HEK293 (cell line): ENCODE results near the gene PRUNE1.

Experiments used
- GLI4 ChIP-seq: fragments of 450-650 bp; formaldehyde crosslinking; IDR thresholded peaks from 2 replicates; pipeline ENCODE4 v1.5.1; 2016; ENCODE audit warnings: missing biosample characterization, missing genetic modification characterization
- OSR2 ChIP-seq: fragments of 450-650 bp; formaldehyde crosslinking; IDR thresholded peaks from 2 replicates; pipeline ENCODE4 v1.5.1; 2016; ENCODE audit warnings: missing biosample characterization, missing genetic modification characterization
- PRDM4 ChIP-seq: fragments of 450-650 bp; formaldehyde crosslinking; IDR thresholded peaks from 2 replicates; pipeline ENCODE4 v1.5.1; 2017; ENCODE audit warnings: missing biosample characterization, missing genetic modification characterization
- YY2 ChIP-seq: fragments of 450-650 bp; formaldehyde crosslinking; IDR thresholded peaks from 2 replicates; pipeline ENCODE4 v1.5.1; 2016; ENCODE audit warnings: missing biosample characterization, missing genetic modification characterization
- ZBTB20 ChIP-seq: fragments of 450-650 bp; formaldehyde crosslinking; IDR thresholded peaks from 2 replicates; pipeline ENCODE4 v1.5.1; 2016; ENCODE audit warnings: missing biosample characterization, missing genetic modification characterization
- ZBTB49 ChIP-seq: fragments of 450-650 bp; formaldehyde crosslinking; IDR thresholded peaks from 2 replicates; pipeline ENCODE4 v1.5.1; 2016; ENCODE audit warnings: missing biosample characterization, missing genetic modification characterization, low read depth
- ZEB2 ChIP-seq: fragments of 450-650 bp; formaldehyde crosslinking; IDR thresholded peaks from 2 replicates; pipeline ENCODE4 v1.5.1; 2016; ENCODE audit warnings: missing biosample characterization, missing genetic modification characterization
- ZFP37 ChIP-seq: fragments of 450-650 bp; formaldehyde crosslinking; IDR thresholded peaks from 2 replicates; pipeline ENCODE4 v1.5.1; 2016; ENCODE audit warnings: missing biosample characterization, missing genetic modification characterization
- ZNF114 ChIP-seq: fragments of 450-650 bp; formaldehyde crosslinking; IDR thresholded peaks from 2 replicates; pipeline ENCODE4 v1.5.0; 2017; ENCODE audit warnings: missing biosample characterization, missing genetic modification characterization
- ZNF175 ChIP-seq: fragments of 450-650 bp; formaldehyde crosslinking; IDR thresholded peaks from 2 replicates; pipeline ENCODE4 v1.5.1; 2016; ENCODE audit warnings: missing biosample characterization, missing genetic modification characterization
- ZNF18 ChIP-seq: fragments of 450-650 bp; formaldehyde crosslinking; IDR thresholded peaks from 2 replicates; pipeline ENCODE4 v1.5.1; 2016; ENCODE audit warnings: missing biosample characterization, missing genetic modification characterization
- ZNF214 ChIP-seq: fragments of 450-650 bp; formaldehyde crosslinking; IDR thresholded peaks from 2 replicates; pipeline ENCODE4 v1.5.1; 2017; ENCODE audit warnings: missing biosample characterization, mild to moderate bottlenecking, missing genetic modification characterization, borderline replicate concordance
- ZNF223 ChIP-seq: fragments of 450-650 bp; formaldehyde crosslinking; IDR thresholded peaks from 2 replicates; pipeline ENCODE4 v1.5.1; 2016; ENCODE audit warnings: missing biosample characterization, missing genetic modification characterization
- ZNF302 ChIP-seq: fragments of 450-650 bp; formaldehyde crosslinking; IDR thresholded peaks from 2 replicates; pipeline ENCODE4 v1.5.1; 2016; ENCODE audit warnings: missing biosample characterization, missing genetic modification characterization, low read depth
- ZNF324 ChIP-seq: fragments of 450-650 bp; formaldehyde crosslinking; IDR thresholded peaks from 2 replicates; pipeline ENCODE4 v1.5.1; 2016; ENCODE audit warnings: missing biosample characterization, missing genetic modification characterization
- ZNF335 ChIP-seq: fragments of 450-650 bp; formaldehyde crosslinking; conservative IDR thresholded peaks from 2 replicates; pipeline ENCODE4 v1.5.1; 2016; ENCODE audit warnings: missing biosample characterization, missing genetic modification characterization
- ZNF449 ChIP-seq: fragments of 450-650 bp; formaldehyde crosslinking; IDR thresholded peaks from 2 replicates; pipeline ENCODE4 v1.5.1; 2017; ENCODE audit warnings: missing biosample characterization, mild to moderate bottlenecking, missing genetic modification characterization, moderate library complexity
- ZNF529 ChIP-seq: fragments of 450-650 bp; formaldehyde crosslinking; IDR thresholded peaks from 2 replicates; pipeline ENCODE4 v1.5.1; 2017; ENCODE audit warnings: missing genetic modification characterization, missing biosample characterization; ENCODE audit not compliant: insufficient replicate concordance
- ZNF544 ChIP-seq: fragments of 450-650 bp; formaldehyde crosslinking; IDR thresholded peaks from 2 replicates; pipeline ENCODE4 v1.5.0; 2017; ENCODE audit warnings: missing biosample characterization, missing genetic modification characterization
- ZNF560 ChIP-seq: fragments of 450-650 bp; formaldehyde crosslinking; IDR thresholded peaks from 2 replicates; pipeline ENCODE4 v1.5.1; 2017; ENCODE audit warnings: missing biosample characterization, missing genetic modification characterization, borderline replicate concordance
- ZNF561 ChIP-seq: fragments of 450-650 bp; IDR thresholded peaks from 2 replicates; pipeline ENCODE4 v1.5.1; 2018; ENCODE audit warnings: missing biosample characterization, missing genetic modification characterization, borderline replicate concordance
- ZNF623 ChIP-seq: fragments of 450-650 bp; formaldehyde crosslinking; IDR thresholded peaks from 2 replicates; pipeline ENCODE4 v1.5.1; 2016; ENCODE audit warnings: missing biosample characterization, missing genetic modification characterization
- ZNF629 ChIP-seq: fragments of 450-650 bp; formaldehyde crosslinking; IDR thresholded peaks from 2 replicates; pipeline ENCODE4 v1.5.1; 2017; ENCODE audit warnings: missing biosample characterization, missing genetic modification characterization
- ZNF701 ChIP-seq: fragments of 450-650 bp; formaldehyde crosslinking; IDR thresholded peaks from 2 replicates; pipeline ENCODE4 v1.5.1; 2016; ENCODE audit warnings: missing biosample characterization, missing genetic modification characterization
- ZNF747 ChIP-seq: fragments of 450-650 bp; formaldehyde crosslinking; IDR thresholded peaks from 2 replicates; pipeline ENCODE4 v1.5.1; 2016; ENCODE audit warnings: missing biosample characterization, missing genetic modification characterization
- ZNF837 ChIP-seq: fragments of 450-650 bp; formaldehyde crosslinking; IDR thresholded peaks from 2 replicates; pipeline ENCODE4 v1.5.1; 2016; ENCODE audit warnings: missing biosample characterization, missing genetic modification characterization
- ZNF843 ChIP-seq: fragments of 450-650 bp; formaldehyde crosslinking; IDR thresholded peaks from 2 replicates; pipeline ENCODE4 v1.5.1; 2016; ENCODE audit warnings: missing biosample characterization, missing genetic modification characterization
- ZXDB ChIP-seq: fragments of 450-650 bp; formaldehyde crosslinking; IDR thresholded peaks from 2 replicates; pipeline ENCODE4 v1.5.1; 2016; ENCODE audit warnings: missing biosample characterization, missing genetic modification characterization
- TF ChIP-seq, protein P1 (sequence below): fragments of 450-650 bp; formaldehyde crosslinking; IDR thresholded peaks from 2 replicates; pipeline ENCODE4 v1.5.1; 2016; ENCODE audit warnings: missing biosample characterization, missing genetic modification characterization
- TF ChIP-seq, protein P2 (sequence below): fragments of 450-650 bp; formaldehyde crosslinking; IDR thresholded peaks from 2 replicates; pipeline ENCODE4 v1.5.1; 2016; ENCODE audit warnings: missing biosample characterization, missing genetic modification characterization

Gene PRUNE1

DNA sequence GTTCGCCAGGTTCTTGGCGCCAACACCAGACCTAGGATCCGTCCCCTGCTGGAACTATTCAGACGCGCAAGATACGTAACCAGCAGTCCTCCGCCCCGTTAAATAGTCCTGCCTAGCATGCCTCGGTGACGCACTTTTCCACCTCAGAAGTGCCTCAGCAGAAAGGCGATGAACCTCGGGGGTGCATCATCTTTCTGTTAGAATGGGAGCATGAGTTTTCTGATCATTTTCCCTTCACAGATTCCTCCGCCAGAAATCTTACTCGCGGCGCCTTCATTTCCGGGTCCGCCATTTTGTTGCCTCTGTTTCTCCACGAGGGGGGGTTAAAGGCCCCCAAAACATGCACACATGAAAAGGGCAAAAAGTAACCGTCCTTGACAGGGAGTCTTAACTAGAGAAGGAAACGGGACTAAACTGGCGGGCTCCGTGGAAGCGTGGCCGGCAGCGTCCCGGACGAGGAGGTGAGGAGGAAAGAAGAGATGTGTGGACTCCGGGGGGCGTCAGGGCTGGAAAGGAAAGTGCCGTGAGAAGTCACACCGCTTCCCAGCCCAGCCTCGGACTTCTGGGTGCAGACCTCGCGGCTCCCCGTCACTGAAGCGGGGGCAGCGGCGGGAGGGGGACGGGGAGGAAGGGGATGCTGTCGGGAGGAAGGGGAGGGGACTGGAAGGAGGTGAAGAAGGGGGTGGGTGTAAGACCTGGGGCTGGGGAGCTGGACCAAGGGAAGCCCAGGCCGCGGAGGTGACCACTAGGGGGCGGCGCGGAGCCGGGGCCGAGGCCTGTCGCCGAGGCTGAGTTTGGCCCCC, 62.4 kb downstream of the PRUNE1 start, which contains the start of gene GABPB2 (continued):
- no peak for TF ChIP-seq ZNF114
- peak; percentile 97 for TF ChIP-seq ZNF324 (tag by site-specific recombination)
- TF ChIP-seq ZNF449 (tag by site-specific recombination) = peak; percentile 66; the same call in 1 of the 2 replicates
- peak; percentile 76 for TF ChIP-seq PRDM4 (tag by site-specific recombination)
- peak; percentile 98 for TF ChIP-seq ZNF629 (tag by site-specific recombination)
- peak; percentile 94 for TF ChIP-seq ZBTB20 (tag by site-specific recombination)
- no peak for TF ChIP-seq ZNF747 (tag by site-specific recombination)
- TF ChIP-seq, protein P1, sequence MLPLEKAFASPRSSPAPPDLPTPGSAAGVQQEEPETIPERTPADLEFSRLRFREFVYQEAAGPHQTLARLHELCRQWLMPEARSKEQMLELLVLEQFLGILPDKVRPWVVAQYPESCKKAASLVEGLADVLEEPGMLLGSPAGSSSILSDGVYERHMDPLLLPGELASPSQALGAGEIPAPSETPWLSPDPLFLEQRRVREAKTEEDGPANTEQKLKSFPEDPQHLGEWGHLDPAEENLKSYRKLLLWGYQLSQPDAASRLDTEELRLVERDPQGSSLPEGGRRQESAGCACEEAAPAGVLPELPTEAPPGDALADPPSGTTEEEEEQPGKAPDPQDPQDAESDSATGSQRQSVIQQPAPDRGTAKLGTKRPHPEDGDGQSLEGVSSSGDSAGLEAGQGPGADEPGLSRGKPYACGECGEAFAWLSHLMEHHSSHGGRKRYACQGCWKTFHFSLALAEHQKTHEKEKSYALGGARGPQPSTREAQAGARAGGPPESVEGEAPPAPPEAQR (tag by site-specific recombination) = peak; percentile 97
- TF ChIP-seq ZNF544 (tag by site-specific recombination) = no peak
- TF ChIP-seq, protein P2, sequence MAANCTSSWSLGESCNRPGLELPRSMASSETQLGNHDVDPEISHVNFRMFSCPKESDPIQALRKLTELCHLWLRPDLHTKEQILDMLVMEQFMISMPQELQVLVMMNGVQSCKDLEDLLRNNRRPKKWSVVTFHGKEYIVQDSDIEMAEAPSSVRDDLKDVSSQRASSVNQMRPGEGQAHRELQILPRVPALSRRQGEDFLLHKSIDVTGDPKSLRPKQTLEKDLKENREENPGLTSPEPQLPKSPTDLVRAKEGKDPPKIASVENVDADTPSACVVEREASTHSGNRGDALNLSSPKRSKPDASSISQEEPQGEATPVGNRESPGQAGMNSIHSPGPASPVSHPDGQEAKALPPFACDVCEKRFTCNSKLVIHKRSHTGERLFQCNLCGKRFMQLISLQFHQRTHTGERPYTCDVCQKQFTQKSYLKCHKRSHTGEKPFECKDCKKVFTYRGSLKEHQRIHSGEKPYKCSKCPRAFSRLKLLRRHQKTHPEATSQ (tag by site-specific recombination) = peak; percentile 96
- peak; percentile 78 for TF ChIP-seq ZNF843 (tag by site-specific recombination)
- TF ChIP-seq ZNF701 (tag by site-specific recombination) = no peak
- TF ChIP-seq ZNF214 (tag by site-specific recombination) = no peak
- TF ChIP-seq GLI4 = peak; percentile 90
- TF ChIP-seq ZNF223 (tag by site-specific recombination) = no peak
- no peak for TF ChIP-seq ZNF560
- TF ChIP-seq ZNF18 (tag by site-specific recombination) = peak; percentile 70
- no peak for TF ChIP-seq ZBTB49 (tag by site-specific recombination)
- peak; percentile 99 for TF ChIP-seq ZNF561 (tag by site-specific recombination)
- TF ChIP-seq ZXDB (tag by site-specific recombination) = peak; percentile 99
- TF ChIP-seq ZNF175 (tag by site-specific recombination) = no peak
- peak; percentile 95 for TF ChIP-seq ZNF335 (tag by site-specific recombination)
- peak; percentile 98 for TF ChIP-seq ZFP37 (tag by site-specific recombination)
- TF ChIP-seq ZNF302 (tag by site-specific recombination) = 0 out of 2 replicates have a peak, but pooled peaks have one; percentile 11
- TF ChIP-seq ZEB2 = peak; percentile 96
- no peak for TF ChIP-seq ZNF529
- peak; percentile 82 for TF ChIP-seq OSR2
- peak; percentile 92 for TF ChIP-seq YY2 (tag by site-specific recombination)
- peak; percentile 44; the same call in 1 of the 2 replicates for TF ChIP-seq ZNF623
- no peak; the same call in 1 of the 2 replicates for TF ChIP-seq ZNF837 (tag by site-specific recombination)
